ENCODE results near the gene SPRR2A.
"Not testable (repeated sequence)": the region's sequence is repeated elsewhere in the genome, so short reads cannot be mapped to it uniquely, and the experiment has no call there.

SPRR2A gene

DNA sequence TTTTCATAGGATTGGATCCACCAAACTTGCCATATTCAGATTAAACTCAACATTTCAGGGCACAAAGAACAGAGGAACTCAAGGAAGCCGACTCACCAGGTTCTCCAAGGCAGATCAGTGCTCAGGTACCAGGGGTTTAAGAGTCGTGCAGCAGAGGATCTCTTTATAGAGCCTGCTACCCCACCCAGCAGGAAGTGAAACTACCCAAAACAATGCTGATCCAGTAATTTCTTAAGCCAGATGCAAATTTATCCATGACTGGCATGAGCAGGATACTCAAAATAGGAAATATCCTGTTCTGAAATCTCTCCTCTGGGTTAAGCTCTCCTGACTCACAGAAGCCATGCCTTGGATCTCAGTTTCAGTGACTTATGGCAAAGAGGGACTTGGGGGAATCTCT is at the start of gene SPRR2A:
Gene SPRR2A (minus strand): TSS at position 138 of the 400 bp plus-strand sequence. CDS start 777 bp downstream, outside the sequence.
- DNase-seq: no peak

DNA sequence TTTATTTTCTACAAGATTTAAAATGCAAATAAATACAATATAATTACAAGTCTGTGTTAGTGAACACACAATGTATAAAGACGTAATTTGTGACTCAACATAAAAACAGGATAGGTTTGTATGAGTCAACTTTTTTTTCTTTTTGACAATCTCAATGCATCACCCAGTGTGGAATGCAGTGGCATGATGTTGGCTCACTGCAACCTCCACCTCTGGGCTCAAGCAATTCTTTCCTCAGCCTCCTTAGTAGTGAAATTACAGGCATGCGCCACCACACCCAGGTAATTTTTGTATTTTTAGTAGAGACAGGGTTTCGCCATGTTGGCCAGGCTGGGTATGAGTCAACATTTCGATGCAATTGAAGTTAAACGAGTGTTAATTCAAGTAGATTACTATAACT is 42.9 kb upstream of the SPRR2A start:
- DNase-seq: no peak

DNA sequence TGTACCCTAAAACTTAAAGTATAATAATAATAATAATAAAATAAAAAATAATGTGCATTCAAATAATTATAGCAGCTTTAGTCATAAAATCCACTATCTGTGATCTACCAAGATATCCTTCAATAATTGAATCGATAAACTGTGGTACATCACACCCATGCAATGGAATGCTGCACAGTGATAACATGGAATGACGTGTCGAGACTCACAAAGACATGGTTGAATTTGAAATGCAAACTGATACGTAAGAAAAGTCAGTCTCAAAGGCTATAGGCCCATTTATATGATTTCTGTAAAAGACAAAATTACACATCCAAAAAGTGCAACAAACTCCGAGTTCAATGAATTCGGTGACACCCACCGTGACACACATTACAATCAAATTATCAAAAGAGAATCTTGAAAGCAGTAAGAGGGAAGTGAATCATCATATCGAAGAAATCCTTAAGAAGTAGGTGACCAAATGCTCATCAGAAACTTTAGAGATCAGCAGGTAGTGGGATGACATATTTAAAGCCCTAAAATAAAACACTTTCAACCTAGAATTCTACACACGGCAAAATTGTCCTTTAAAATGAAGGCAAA is 42.2 kb upstream of the SPRR2A start:
- DNase-seq: no peak

DNA sequence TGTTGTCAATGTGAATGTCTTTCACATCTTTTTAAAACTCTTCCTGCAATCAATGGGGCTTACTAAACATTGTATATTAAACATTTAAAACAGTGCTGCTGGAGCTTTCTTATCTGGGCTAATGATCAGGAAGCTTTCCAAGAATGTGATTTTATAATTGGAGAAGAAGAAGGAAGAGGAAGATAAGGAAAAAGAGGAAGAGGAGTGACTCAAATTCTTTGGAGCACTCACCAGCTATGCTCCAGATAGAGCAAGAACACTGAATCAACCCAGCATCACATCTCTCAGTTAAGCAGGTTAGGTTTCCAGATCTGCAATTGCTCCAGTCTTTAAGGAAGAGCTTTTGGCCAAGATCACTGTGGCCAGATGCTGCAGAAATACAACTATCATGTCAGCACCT is 38.5 kb upstream of the SPRR2A start:
- no peak for DNase-seq

GRCh38 chr1:153094426-153094825 is 37.1 kb upstream of the SPRR2A start, which contains the start of gene SPRR2E:
Gene SPRR2E (minus strand): TSS chr1:153094526. CDS start chr1:153093751, 775 bp downstream.
- DNase-seq: no peak

- DNase-seq: no peak
Measured at GRCh38 chr1:153087652-153088051, 30.3 kb upstream of the SPRR2A start.

DNA sequence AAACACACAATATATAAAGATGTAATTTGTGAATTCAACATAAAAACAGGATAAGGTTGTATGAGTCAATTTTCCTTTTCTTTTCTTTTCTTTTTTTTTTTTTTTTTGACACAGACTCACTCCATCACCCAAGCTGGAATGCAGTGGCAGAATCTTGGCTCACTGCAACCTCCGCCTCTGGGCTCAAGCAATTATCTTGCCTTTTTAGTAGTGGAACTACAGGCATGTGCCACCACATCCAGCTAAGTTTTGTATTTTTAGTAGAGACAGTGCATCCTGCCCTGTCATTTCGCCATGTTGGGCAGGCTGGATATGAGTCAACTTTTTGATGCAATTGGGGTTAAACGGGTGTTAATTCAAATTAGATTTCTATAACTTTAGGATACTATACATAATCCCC is 24.4 kb upstream of the SPRR2A start:
- DNase-seq: no peak

DNA sequence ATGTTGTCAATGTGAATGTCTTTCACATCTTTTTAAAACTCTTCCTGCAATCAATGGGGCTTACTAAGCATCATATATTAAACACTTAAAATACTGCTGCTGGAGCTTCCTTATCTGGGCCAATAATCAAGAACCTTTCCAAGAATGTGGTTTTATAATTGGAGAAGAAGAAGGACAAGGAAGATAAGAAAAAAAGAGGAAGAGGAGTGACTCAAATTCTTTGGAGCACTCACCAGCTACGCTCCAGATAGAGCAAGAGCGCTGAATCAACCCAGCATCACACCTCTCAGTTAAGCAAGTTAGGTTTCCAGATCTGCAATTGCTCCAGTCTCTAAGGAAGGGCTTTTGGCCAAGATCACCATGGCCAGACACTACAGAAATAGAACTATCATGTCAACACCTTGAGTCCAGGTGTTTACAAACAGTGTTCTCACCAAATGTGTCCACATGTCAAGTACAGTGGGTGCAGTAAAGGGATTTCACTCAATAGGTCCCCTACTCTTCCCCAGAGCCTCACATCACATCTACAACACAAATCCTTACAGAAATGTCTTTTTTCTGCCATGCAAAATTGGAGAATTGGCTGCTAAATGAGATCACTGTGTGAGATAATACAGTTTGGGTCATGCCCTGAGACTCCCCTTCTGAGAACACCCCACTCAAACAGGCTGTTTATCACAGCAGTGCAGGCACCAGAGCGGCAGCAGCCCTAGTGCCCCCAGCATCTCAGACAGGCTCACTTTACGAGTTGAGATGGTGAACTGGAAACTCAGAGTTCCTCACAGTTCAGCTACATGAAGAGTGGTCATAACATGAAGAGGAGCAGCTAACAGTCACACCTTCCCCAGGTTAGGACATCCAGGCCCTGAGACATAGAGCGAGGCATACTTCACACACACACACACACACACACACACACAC is 15.8 kb upstream of the SPRR2A start:
- DNase-seq: no peak

GRCh38 chr1:153071511-153071910 is 14.2 kb upstream of the SPRR2A start, which contains the start of gene SPRR2B:
Gene SPRR2B (minus strand): TSS chr1:153071611. CDS start chr1:153070839, 772 bp downstream.
- DNase-seq: no peak

GRCh38 chr1:153070243-153070642 is 12.9 kb upstream of the SPRR2A start:
- DNase-seq: no peak

DNA sequence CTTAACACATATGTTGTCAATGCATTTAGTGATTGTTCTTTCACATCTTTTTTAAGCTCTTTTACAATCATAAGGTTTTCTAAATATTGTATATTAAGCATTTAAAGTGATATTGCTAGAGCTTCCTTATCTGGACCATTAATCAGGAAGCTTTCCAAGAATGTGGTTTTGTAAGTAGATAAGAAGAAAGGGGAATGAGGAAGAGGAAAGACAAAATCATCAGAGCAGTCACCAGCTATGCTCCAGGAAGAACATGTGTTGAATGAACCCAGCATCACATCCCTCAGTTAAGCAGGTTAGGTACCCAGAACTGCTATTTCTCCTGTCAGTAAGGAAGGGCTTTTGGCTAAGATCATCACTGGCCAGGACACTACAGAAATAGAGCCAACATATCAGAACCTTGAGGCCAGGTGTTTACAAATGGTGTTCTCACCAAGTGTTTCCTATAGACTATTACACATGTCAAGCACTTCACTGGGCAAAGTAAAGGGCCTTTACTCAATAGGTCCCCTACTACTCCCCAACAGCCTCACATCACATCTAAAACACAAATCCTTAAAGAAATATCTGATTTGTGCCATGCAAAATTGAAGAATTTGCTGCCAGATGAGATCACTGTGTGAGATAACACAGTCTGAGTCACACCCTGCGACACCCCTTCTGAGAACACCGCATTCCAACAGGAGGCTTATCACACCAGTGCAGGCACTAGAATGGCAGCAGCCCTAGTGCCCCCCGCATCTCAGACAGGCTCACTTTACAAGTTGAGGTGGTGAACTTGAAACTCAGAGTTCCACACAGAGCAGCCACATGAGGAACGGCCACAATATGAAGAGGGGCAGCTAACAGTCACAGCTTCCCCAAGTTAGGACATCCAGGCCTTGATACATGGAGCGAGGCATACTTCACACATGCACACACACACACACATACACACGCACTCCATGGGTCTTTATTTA is 1.8 kb upstream of the SPRR2A start:
- DNase-seq: no peak

DNA sequence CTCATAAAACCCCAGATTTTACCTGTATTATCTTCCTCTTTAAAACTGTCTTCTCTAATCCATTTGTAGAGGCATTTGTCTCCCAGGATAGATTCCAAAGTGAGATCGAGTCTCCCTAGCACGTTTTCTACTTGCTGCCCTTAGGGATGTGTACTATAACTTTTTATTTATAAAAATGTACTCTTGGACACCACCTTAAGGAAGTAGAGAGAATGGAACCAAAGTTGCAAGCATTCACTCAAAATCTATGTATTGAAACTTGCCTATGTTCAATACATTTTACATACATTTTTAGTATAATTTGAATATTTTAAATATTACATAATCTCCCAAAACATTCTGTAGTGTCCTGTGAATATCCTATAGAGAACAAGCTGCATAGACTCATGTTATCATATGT is 842 bp upstream of the SPRR2A start:
- DNase-seq: no peak

DNA sequence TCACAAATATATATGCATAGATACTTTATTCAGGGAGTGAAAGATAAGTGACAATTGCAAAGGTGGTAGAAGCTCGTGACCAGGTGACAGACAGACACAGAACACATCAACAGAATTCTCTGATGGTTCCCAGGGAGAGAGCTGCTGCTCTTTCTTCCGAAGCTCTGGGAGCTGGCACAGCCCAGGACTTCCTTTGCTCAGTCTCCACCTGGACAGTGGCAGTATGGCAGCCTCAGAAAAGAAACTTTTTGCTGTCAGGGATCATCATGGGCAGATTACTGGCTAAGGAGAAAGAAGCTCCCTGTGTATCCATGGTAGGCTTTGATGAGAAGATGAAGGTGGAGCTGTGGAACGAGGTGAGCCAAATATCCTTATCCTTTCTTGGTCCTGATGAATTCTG is 1.2 kb downstream of the SPRR2A start:
- not testable (repeated sequence) for DNase-seq

- DNase-seq: no peak
Measured at GRCh38 chr1:153049211-153049610, 8.1 kb downstream of the SPRR2A start.

DNA sequence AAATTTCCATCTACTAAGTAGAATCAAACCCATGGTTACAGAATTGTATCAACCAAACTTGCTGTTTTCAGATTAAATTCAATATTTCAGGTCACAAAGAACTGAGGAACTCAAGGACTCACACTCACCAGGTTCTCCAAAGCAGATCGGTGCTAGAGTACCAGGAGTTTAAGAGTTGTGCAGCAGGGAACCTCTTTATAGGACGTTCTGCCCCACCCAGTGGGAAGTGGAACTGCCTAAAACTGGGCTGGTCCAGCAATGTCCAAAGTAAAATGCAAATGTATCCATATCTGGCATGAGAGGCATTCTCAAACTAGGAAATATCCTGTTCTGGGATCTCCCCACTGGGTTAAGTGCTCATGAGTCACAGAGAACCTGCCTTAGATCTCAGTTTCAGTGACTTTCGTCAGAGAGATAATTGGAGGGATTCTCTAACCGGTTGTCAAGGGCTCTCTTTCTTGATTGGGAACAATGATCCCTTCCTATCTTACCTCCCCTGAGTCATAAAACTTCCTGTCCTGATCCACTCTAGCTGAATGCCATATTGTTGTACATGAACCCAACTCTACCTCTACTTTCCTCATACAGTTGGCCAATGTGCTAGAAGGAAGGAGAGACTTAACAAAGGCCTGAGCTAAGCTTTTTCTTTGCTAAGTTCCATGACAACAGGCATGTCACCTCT is 16.2 kb downstream of the SPRR2A start, which contains the start of gene SPRR2D:
Gene SPRR2D (minus strand): TSS at position 171 of the 682 bp plus-strand sequence. CDS start 774 bp downstream, outside the sequence.
- no peak for DNase-seq

DNA sequence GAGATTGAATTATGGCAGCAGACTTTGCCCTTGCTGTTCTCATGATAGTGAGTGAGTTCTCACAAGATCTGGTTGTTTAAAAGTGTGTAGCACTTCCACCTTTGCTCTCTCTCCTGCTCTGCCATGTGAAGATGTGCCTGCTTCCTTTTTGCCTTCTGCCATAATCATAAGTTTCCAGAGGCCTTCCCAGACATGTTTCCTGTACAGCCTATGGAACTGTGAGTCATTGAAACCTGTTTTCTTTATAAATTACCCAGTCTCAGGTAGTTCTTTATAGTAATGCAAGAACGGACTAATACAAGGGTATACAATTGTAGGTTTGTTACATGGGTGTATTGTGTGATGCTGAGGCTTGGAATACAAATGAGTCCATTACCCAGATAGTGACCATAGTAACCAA is 22.1 kb downstream of the SPRR2A start:
- DNase-seq: no peak

DNA sequence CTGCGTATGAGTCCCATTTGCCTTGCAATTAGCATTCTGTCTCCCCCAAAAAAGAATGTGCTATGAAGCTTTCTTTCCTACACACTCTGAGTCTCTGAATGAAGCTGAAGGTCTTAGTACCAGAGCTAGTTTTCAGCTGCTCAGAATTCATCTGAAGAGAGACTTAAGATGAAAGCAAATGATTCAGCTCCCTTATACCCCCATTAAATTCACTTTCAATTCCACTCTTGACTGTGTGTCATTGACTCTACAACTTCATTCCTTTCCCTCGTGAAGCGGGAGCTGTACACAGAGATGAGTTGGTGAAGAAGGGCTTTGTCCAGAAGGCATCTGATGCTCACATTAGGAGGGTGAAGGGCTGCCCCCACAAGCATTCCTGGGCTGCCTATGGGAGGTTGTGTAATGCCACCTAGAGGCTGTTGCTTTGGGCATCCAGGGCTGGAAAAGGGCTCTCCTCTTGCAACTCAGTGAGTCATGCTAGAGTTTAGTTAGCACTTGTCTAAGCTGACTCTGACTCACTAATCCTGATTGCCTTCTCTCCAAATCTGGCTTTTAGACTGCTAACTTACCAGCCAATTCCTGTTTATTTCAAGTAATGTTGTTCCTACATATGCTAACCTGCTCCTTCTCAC is 24.5 kb downstream of the SPRR2A start:
- no peak for DNase-seq

GRCh38 chr1:153032073-153032472 is 25.2 kb downstream of the SPRR2A start:
- DNase-seq: no peak

DNA sequence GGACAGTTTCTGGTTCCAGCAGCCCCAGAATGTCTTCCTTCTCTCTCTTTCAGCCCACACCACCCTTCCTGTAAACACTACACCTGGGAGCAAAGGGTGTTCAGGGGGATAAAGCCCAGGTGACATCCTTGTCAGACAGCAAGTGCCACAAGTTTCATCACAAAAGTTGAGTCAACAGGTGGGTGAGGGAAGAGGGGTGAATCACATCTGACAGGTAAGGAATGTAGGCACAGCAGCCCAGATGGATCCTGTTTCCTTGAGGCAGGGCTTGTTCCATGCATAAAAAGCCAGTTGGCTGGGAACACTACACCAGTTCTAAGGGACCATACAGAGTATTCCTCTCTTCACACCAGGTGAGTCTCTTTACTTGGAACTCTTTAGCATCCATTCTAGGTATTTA is 26.4 kb downstream of the SPRR2A start, which contains the start of gene SPRR1B:
Gene SPRR1B (plus strand): TSS at position 309 of the 400 bp plus-strand sequence. CDS start 1,143 bp downstream, outside the sequence.
- DNase-seq: no peak

DNA sequence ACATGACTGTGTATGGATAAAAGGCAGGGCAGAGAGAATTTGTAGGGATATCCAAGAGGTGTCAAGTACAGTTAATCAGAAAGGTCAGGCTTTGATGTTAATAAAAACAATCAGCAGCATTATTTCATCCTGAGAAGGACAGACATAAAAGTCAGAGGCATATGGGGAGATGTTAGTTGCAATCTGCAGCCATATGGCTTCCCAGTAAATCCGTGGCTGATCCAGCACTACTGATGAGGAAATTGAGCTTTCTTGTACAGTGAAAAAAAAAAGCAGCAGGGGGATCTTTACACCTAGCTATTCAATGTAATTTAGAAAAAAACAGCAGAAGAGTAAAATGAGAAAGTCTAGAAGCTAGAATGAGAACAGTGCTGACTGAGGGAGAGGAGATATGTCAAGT is 28.5 kb downstream of the SPRR2A start:
- DNase-seq: no peak

DNA sequence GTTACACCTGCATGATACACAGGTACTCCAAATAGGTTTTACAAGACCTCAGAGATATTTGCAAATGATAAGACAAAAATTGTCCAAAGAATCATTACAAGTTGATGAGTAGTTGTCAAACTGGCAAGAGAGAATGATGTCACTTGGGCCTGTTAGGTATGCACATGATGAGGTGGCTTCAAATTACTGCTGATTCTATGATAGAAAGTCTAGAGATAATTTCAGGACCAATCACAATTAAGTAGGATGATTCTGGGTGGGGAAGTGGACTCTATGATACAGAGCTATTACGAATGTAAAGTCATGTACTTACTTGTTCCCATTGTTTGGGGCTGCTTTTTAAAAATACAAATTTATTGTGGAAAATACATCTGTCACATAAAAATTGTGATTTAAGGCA is 31.5 kb downstream of the SPRR2A start:
- DNase-seq: no peak

- no peak for DNase-seq
Measured at GRCh38 chr1:153024413-153024812, 32.9 kb downstream of the SPRR2A start.

Data from stimulated activated CD4-positive, alpha-beta T cell treated with anti-CD3 and anti-CD28 coated beads, Interleukin-4, amount 100 ng/mL, for 24 hours (primary cell).